ENCODE results near the gene MTMR2. TPM values are rescaled to one million over a fixed set of nuclear protein-coding genes. Genes with fewer than 3 reads are reported as not detected.
A peak's percentile ranks its signal among the peaks of the same experiment; 100 is the strongest.

The MTMR2 gene
- total and polyA plus RNA-seq, 2 experiments from 2014 or later: 26.6 to 52.6 TPM

- TF ChIP-seq REST (IDR thresholded peaks at IDR 0.05; ENCODE audit: unreplicated experiment) (no peak), JUNB (IDR thresholded peaks at IDR 0.05; ENCODE audit: unreplicated experiment) (no peak), STAT1 (IDR thresholded peaks at IDR 0.05; ENCODE audit: unreplicated experiment) (no peak), EZH2 (IDR thresholded peaks at IDR 0.05; ENCODE audit: low read depth, unreplicated experiment) (no peak), ETS1 (IDR thresholded peaks at IDR 0.05) (no peak)
Measured at GRCh38 chr11:95845167-95845566, 78.7 kb downstream of the MTMR2 start (continued).

- H3K27me3 Mint-ChIP-seq (ENCODE audit: insufficient read depth, low read depth, poor library complexity): no peaks in the 10 kb centered on the region
- H3K4me1 Mint-ChIP-seq: no peaks in the 10 kb centered on the region
- no peaks in the 10 kb centered on the region for H3K9me2 ChIP-seq (ENCODE audit: insufficient read depth)
- no peaks in the 10 kb centered on the region for H3K79me2 ChIP-seq (replicated peaks; ENCODE audit: insufficient read depth)
- peak overlapping the region; percentile 53; the same call in 1 of the 2 replicates for H3K27ac ChIP-seq (ENCODE audit: low read depth)
- no peak overlapping the region for H2AFZ ChIP-seq
- H3K36me3 ChIP-seq (ENCODE audit: insufficient read depth): peaks cover 31% of the 10 kb centered on the region; the same call in 1 of the 2 replicates
- no peak overlapping the region for H3K4me3 Mint-ChIP-seq
- H3K27ac Mint-ChIP-seq: peak overlapping the region; percentile 80
- ATAC-seq (peak; percentile 94), DNase-seq (ENCODE audit: low spot score) (peak; percentile 87)
- no peaks in the 10 kb centered on the region for H3K9me3 Mint-ChIP-seq
- H3K4me2 ChIP-seq: no peak overlapping the region
- H3F3A ChIP-seq (replicated peaks; ENCODE audit: low read depth): no peaks in the 10 kb centered on the region
- TF ChIP-seq ZNF331 (CRISPR knock-in tag; IDR thresholded peaks at IDR 0.05; ENCODE audit: low read depth) (no peak), CTCF (conservative IDR thresholded peaks at IDR 0.05; ENCODE audit: low read depth in 2 of 2) (peak; percentile 87 to 97)
- H3K4me3 ChIP-seq: no peak overlapping the region
- H3K36me3 Mint-ChIP-seq (ENCODE audit: low read depth): peaks cover 49% of the 10 kb centered on the region
- no peaks in the 10 kb centered on the region for H3K4me1 ChIP-seq (ENCODE audit: insufficient read depth)
- H4K20me1 ChIP-seq (replicated peaks; ENCODE audit: insufficient read depth): no peaks in the 10 kb centered on the region; the same call in 1 of the 2 replicates
- no peaks in the 10 kb centered on the region for H3K27me3 ChIP-seq (ENCODE audit: insufficient read depth)
Measured at GRCh38 chr11:95835768-95836488, 88.0 kb downstream of the MTMR2 start.

Measured in GM23338 (cell line).